Activated CD8-positive, alpha-beta memory T cell treated with anti-CD3 and anti-CD28 coated beads for 24 hours (primary cell): ENCODE data around the gene RTL5.
A peak's percentile ranks its signal among the peaks of the same experiment; 100 is the strongest.

Experiments used
- DNase-seq: peaks from one replicate; pipeline ENCODE4 v3.0.0-alpha.2; 2020

The RTL5 gene

DNA sequence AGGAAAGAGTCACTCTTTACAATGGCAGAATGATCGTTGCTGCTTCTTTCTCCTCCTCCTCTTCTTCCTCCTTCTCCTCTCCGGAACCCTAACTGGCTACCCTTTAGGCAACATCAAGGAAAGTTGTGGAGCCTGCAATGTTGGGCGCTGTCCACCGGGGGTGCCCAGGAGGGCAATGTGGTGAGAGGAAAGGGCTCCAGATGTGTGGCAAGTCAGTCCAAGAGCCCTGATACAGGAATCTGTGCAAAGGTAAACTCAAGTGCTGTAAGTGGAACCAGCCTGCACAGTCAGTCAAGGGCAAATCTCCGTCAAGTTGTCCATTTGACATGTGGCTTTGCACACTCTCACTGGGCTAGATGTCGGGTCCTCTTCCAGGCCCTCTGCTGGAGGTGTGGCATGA lies 2.8 kb downstream of the RTL5 start:
- DNase-seq: peak; percentile 64

GRCh38 chrX:72128183-72128834 lies 3.4 kb downstream of the RTL5 start:
- peak; percentile 47 for DNase-seq

GRCh38 chrX:72127332-72127731 lies 4.4 kb downstream of the RTL5 start:
- peak; percentile 52 for DNase-seq

- DNase-seq: peak; percentile 96
These were observed 5.1 kb downstream of the RTL5 start for GRCh38 chrX:72126539-72127140.

GRCh38 chrX:72126048-72126415 lies 5.7 kb downstream of the RTL5 start:
- DNase-seq: peak; percentile 56

DNA sequence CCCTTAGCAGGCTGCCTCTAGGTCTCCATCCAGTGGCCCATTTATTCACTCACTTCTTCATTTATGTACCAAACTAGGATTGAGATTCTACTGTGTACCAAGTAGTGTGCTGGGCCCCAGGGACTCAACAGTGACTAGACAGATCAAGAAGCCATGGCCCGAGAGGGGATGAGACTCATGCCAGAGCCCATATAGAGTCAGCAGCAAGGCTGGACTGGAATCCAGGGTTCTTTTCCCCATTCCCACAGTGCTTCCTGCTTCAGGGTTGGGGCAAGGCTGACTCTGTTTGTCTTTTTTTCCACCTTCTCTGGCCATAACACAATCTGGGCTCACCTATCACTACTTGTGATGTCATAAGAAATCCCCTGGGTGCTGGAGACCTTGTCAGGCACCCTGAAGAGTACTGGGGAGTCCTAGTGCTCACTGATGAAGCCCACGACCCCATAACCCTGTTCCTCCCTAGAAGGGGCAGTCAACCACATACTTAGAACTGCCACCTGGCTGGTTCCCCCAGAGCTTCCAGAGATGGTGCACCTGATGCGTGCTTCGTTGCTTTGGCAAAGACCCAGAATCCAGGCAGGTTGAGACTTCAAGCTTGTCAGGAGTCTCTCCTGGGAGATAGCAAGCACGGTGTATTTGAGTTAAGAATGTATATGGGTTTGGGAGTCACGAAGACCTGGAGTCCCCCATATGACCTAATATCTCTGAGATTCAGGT lies 6.2 kb downstream of the RTL5 start:
- peak; percentile 54 for DNase-seq

GRCh38 chrX:72124540-72125201 lies 7.0 kb downstream of the RTL5 start:
- peak; percentile 48 for DNase-seq

- peak; percentile 53 for DNase-seq
These were observed 8.1 kb downstream of the RTL5 start for GRCh38 chrX:72123471-72124185.

GRCh38 chrX:72122621-72123337 lies 8.9 kb downstream of the RTL5 start:
- DNase-seq: no peak

GRCh38 chrX:72121383-72121782 lies 10.3 kb downstream of the RTL5 start:
- no peak for DNase-seq

DNA sequence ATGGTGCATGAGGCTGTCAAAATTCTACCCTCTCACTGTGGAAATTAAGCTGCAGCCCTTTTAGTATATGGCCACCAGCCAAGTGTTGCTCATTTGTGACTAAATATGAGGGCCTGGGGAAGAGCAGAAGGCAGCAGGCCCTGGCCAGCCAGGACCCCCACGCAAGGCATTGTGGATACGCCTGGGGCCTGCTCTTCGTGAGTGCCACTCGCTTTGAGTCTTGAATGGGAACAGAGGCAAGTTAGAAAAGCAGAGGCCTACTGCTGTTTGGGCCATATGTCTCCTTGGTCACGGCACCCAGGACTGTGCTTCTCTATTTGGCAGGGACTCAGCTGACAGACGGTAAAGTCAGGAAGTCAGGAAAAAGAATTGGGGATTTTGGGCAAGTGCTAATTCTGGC lies 10.9 kb downstream of the RTL5 start:
- no peak for DNase-seq

- no peak for DNase-seq
These were observed 14.0 kb downstream of the RTL5 start for GRCh38 chrX:72117636-72118210.

- no peak for DNase-seq
These were observed 16.3 kb downstream of the RTL5 start for GRCh38 chrX:72115380-72115779.

DNA sequence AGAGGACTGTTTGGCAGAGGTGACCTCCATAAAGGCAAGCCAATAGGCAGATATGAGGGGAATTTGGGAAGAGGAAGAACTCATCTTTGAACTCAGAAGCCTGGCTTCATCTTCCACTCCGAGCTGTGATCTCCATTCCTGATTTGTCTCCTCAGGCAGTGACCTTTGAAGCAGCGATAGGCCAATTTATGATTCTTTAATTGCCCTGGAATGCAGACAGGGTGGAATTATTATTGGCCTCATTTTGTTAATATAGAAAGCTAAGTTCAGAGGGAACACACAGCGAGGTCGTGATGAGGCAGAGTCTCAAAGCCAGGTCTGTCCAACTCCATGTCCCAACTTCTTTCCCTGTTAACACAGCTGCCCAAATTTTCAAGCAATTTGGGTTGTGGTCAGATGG lies 16.9 kb downstream of the RTL5 start:
- no peak for DNase-seq

GRCh38 chrX:72114306-72114705 lies 17.4 kb downstream of the RTL5 start:
- DNase-seq: peak; percentile 37

DNA sequence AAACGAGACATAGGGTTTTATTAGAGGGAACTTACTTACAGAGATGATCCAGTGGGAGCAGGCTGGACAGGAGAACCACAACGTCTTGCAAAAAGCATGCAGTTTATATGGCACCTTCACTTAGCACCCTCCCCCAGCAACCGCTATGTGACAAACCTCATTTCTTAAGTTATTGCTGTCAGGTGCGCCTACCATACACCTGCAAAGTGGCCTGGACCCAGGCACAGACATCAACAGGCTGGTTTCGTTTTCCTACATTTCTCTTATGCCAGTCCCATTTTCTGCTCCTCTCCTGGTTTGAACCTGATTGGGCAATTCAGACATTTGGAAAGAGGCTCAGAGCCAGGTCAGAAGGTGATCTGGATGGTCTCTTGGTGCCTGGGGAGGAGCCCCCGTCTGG lies 18.3 kb downstream of the RTL5 start:
- peak; percentile 33 for DNase-seq

GRCh38 chrX:72110876-72111708 lies 20.6 kb downstream of the RTL5 start:
- DNase-seq: peak; percentile 47

GRCh38 chrX:72110051-72110875 lies 21.5 kb downstream of the RTL5 start:
- DNase-seq: no peak

DNA sequence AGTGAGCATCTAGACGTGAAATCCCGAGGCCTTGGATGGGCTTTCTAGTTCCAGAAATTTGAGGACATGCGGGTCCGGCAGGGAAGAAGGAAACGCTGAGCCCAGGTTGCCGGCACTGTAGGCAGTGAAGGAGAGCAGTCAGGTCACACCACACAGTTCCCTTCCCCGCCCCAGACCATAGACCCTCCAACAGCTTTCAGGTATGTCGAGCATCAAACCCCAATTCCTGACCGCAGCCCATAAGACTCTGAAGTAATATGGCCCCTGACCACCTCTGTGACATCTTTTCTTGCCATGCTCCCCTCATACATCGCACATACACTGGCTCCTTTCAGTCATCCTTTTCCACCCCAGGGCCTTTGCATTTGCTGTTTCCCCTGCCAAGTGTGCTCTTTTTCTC lies 23.0 kb downstream of the RTL5 start:
- no peak for DNase-seq
